Karpas-422 (cell line): ENCODE measurements around the gene HSPA1A. TPM values are rescaled to one million over a fixed set of nuclear protein-coding genes. Genes with fewer than 3 reads are reported as not detected.
"Not testable (repeated sequence)": the region's sequence is repeated elsewhere in the genome, so short reads cannot be mapped to it uniquely, and the experiment has no call there.

ENCODE experiments used
- DNase-seq: peaks from one replicate; pipeline ENCODE4 v3.0.0-alpha.2; 2015
- H2AFZ ChIP-seq: fragments of 200-600 bp; sonication (generic); 2 replicates; pipeline ENCODE4 v1.6.1; 2014; ENCODE audit warnings: antibody characterized with exemption, low read length, mixed read lengths
- H3K27ac ChIP-seq: fragments of 200-600 bp; sonication (generic); 2 replicates; pipeline ENCODE4 v1.5.1; 2014; ENCODE audit warnings: mild to moderate bottlenecking, low read length, moderate library complexity
- H3K27me3 ChIP-seq: fragments of 200-600 bp; sonication (generic); 2 replicates; pipeline ENCODE4 v1.6.1; 2014; ENCODE audit warnings: low read length, mixed read lengths
- H3K36me3 ChIP-seq: fragments of 200-600 bp; sonication (generic); 2 replicates; pipeline ENCODE4 v1.6.1; 2014; ENCODE audit warnings: low read length, mixed read lengths; ENCODE audit not compliant: insufficient read depth
- H3K4me1 ChIP-seq: fragments of 200-600 bp; sonication (generic); 2 replicates; pipeline ENCODE4 v1.6.1; 2014; ENCODE audit warnings: mild to moderate bottlenecking, low read length, mixed read lengths
- H3K4me2 ChIP-seq: fragments of 200-600 bp; sonication (generic); 2 replicates; pipeline ENCODE4 v1.6.1; 2014; ENCODE audit warnings: low read length, low read depth, mild to moderate bottlenecking; ENCODE audit not compliant: poor library complexity, severe bottlenecking
- H3K4me3 ChIP-seq: fragments of 200-600 bp; sonication (generic); 2 replicates; pipeline ENCODE4 v1.5.1; 2014; ENCODE audit warnings: mild to moderate bottlenecking, antibody characterized with exemption, low read length, mixed read lengths
- H3K79me2 ChIP-seq: fragments of 200-600 bp; sonication (generic); 2 replicates; pipeline ENCODE4 v1.6.1; 2014; ENCODE audit warnings: mild to moderate bottlenecking, low read length, mixed read lengths
- H3K9ac ChIP-seq: fragments of 200-600 bp; sonication (generic); 2 replicates; pipeline ENCODE4 v1.6.0; 2014; ENCODE audit warnings: low read length
- H3K9me2 ChIP-seq: fragments of 200-600 bp; sonication (generic), shearing (Covaris generic); replicated peaks from 2 replicates; pipeline ENCODE4 v1.6.0; 2014; ENCODE audit warnings: mild to moderate bottlenecking, low read length, moderate library complexity; ENCODE audit not compliant: insufficient read depth
- H3K9me3 ChIP-seq: fragments of 300-700, 200-600 bp; sonication (generic); 2 replicates; pipeline ENCODE4 v1.6.1; 2014; ENCODE audit warnings: low read length, mixed read lengths
- H4K20me1 ChIP-seq: fragments of 200-600 bp; sonication (generic); 2 replicates; pipeline ENCODE4 v1.6.1; 2014; ENCODE audit warnings: mild to moderate bottlenecking, antibody characterized with exemption, low read length, low read depth; ENCODE audit not compliant: insufficient read depth
- total RNA-seq: library from RNA; depleted of rRNA; stranded (reverse); fragments of >200 nt; shearing (Covaris generic); gene quantifications from 2 replicates; pipeline ENCODE4 v1.2.3, GENCODE V29; 2014; ENCODE audit warnings: low replicate concordance

The HSPA1A gene
- total RNA-seq, 1 experiment from 2014 or later: not detected

DNA sequence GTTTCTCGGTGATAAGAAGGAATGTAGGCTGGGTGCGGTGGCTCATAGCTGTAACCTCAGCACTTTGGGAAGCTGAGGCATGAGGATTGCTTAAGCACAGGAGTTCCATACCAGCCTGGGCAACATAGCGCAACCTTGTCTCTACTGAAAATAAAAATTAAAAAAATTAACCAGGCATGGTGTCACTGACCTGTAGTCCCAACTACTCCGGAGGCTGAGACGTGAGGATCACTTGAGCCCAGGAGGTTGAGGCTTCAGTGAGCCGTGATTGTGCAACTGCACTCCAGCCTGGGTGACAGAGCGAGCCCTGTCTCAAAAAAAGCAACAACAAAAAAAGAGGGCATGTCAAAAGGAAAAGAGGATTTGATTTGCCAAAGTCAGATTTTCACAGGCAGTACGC lies 43.4 kb downstream of the HSPA1A start:
- no peaks in the 10 kb centered on the region for H3K9me2 ChIP-seq
- H4K20me1 ChIP-seq: no peaks in the 10 kb centered on the region
- no peak for DNase-seq
- H3K9me3 ChIP-seq: no peaks in the 10 kb centered on the region
- H3K4me2 ChIP-seq: no peak overlapping the region
- H3K9ac ChIP-seq: no peak overlapping the region
- H3K36me3 ChIP-seq: no peaks in the 10 kb centered on the region; the same call in 1 of the 2 replicates
- no peaks in the 10 kb centered on the region for H3K79me2 ChIP-seq
- H3K4me3 ChIP-seq: no peak overlapping the region
- no peaks in the 10 kb centered on the region for H3K27me3 ChIP-seq
- no peak overlapping the region for H2AFZ ChIP-seq
- H3K4me1 ChIP-seq: peaks cover 18% of the 10 kb centered on the region
- no peak overlapping the region for H3K27ac ChIP-seq

DNA sequence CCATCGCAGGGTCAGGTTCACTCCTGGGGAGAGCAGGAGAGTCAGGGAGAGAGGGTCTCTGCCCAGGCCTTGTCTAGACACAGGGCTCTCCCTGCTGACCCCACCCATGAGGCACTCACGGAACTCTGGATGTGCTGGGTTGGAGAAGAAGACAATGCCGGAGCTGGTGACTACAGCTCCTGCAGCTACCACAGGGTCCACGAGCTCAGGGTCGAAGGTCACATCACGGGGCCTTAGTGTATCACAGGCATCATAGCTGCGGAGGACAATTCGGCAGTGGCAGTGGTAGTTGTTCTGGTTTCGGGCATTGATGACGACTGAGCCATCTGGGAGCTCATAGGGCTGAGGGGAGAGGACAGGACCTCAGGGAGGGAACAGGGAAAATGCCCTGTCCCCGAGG lies 44.6 kb downstream of the HSPA1A start:
- Histone ChIP-seq H3K9me3 (no peaks in the 10 kb centered on the region), H3K4me2 (no peak overlapping the region), H3K36me3 (no peaks in the 10 kb centered on the region; the same call in 1 of the 2 replicates), H3K4me1 (peaks cover 22% of the 10 kb centered on the region), H3K27me3 (no peaks in the 10 kb centered on the region), H3K27ac (no peak overlapping the region), H3K79me2 (no peaks in the 10 kb centered on the region), H3K9ac (no peak overlapping the region), H2AFZ (no peak overlapping the region), H3K9me2 (no peaks in the 10 kb centered on the region), H4K20me1 (no peaks in the 10 kb centered on the region), H3K4me3 (no peak overlapping the region)
- no peak for DNase-seq

GRCh38 chr6:31860349-31860748 lies 45.0 kb downstream of the HSPA1A start:
- Histone ChIP-seq H3K36me3 (no peaks in the 10 kb centered on the region; the same call in 1 of the 2 replicates), H3K27ac (no peak overlapping the region), H3K9ac (no peak overlapping the region), H3K4me2 (no peak overlapping the region), H3K9me3 (no peaks in the 10 kb centered on the region), H2AFZ (no peak overlapping the region), H3K79me2 (no peaks in the 10 kb centered on the region), H4K20me1 (no peaks in the 10 kb centered on the region), H3K9me2 (no peaks in the 10 kb centered on the region), H3K27me3 (no peaks in the 10 kb centered on the region), H3K4me3 (no peak overlapping the region), H3K4me1 (peaks cover 22% of the 10 kb centered on the region)
- no peak for DNase-seq

- H3K9me3 ChIP-seq: no peaks in the 10 kb centered on the region
- H3K36me3 ChIP-seq: no peaks in the 10 kb centered on the region; the same call in 1 of the 2 replicates
- no peaks in the 10 kb centered on the region for H4K20me1 ChIP-seq
- DNase-seq: no peak
- no peak overlapping the region for H2AFZ ChIP-seq
- H3K79me2 ChIP-seq: no peaks in the 10 kb centered on the region
- no peak overlapping the region for H3K4me3 ChIP-seq
- H3K4me2 ChIP-seq: no peak overlapping the region
- H3K4me1 ChIP-seq: peaks cover 22% of the 10 kb centered on the region
- no peaks in the 10 kb centered on the region for H3K27me3 ChIP-seq
- H3K9me2 ChIP-seq: no peaks in the 10 kb centered on the region
- H3K27ac ChIP-seq: no peak overlapping the region
- no peak overlapping the region; the same call in 1 of the 2 replicates for H3K9ac ChIP-seq
These were observed 45.8 kb downstream of the HSPA1A start for GRCh38 chr6:31861150-31861549.

- H3K4me3 ChIP-seq: peak overlapping the region; percentile 86
- H2AFZ ChIP-seq: no peak overlapping the region
- no peak overlapping the region for H3K27ac ChIP-seq
- H3K4me2 ChIP-seq: peak overlapping the region; percentile 89
- no peak for DNase-seq
- H4K20me1 ChIP-seq: no peaks in the 10 kb centered on the region
- H3K27me3 ChIP-seq: no peaks in the 10 kb centered on the region
- H3K36me3 ChIP-seq: no peaks in the 10 kb centered on the region; the same call in 1 of the 2 replicates
- peak overlapping the region; percentile 79 for H3K9ac ChIP-seq
- no peaks in the 10 kb centered on the region for H3K9me2 ChIP-seq
- H3K9me3 ChIP-seq: no peaks in the 10 kb centered on the region
- H3K79me2 ChIP-seq: no peaks in the 10 kb centered on the region
- H3K4me1 ChIP-seq: peaks cover 22% of the 10 kb centered on the region
These were observed 46.6 kb downstream of the HSPA1A start for GRCh38 chr6:31861919-31862343.

DNA sequence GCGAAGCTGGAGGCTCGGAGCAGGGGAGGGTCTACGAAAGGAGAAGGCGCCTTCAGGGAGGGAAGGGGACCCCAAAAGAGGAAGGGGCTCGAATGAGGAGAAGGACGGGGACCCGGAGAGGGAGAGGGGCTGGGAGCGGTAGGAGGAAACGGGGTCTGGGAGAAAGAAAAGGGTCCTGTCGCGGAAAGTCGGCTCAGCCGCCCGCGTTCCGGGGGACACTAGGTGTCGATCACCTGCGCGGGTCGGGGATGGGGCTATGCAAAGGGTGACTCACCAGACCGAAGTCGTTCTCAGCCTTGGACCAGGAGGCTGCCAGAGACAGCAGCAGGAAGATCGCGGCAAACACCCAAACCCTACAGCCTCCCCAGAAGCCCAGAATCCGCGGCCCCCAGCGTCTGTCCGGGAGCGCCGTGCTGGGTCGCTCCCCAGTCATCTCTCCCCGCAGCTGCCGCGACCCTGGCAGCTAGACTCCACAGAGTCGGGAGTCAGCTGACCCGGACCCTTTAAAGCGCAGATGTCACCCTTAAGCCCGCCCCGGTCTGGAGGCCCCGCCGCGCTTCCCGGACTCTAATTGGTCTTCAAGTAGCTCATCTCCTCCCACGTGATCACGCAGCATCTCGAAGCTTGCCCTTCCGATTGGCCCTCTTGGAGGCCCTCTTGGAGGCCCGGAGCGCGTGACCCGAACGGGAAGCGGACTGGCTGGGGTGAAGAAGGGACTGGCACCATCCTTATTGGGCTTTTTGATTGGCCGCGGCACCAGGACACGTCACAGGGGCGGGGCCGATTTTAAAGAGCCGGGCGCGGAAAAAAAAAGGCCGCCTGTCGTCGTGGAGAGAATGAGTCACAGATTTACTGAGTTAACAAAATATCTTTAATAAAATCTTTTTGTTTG lies 47.2 kb downstream of the HSPA1A start, which contains the start of gene NEU1:
Gene NEU1, minus strand, starts transcription at position 478 of the 892 bp plus-strand sequence. Its CDS starts 45 bp downstream, at position 433.
- peak within 1 kb of the TSS; percentile 95 for H2AFZ ChIP-seq
- no peaks in the 10 kb centered on the region; the same call in 1 of the 2 replicates for H3K36me3 ChIP-seq
- no peaks in the 10 kb centered on the region for H3K79me2 ChIP-seq

DNA sequence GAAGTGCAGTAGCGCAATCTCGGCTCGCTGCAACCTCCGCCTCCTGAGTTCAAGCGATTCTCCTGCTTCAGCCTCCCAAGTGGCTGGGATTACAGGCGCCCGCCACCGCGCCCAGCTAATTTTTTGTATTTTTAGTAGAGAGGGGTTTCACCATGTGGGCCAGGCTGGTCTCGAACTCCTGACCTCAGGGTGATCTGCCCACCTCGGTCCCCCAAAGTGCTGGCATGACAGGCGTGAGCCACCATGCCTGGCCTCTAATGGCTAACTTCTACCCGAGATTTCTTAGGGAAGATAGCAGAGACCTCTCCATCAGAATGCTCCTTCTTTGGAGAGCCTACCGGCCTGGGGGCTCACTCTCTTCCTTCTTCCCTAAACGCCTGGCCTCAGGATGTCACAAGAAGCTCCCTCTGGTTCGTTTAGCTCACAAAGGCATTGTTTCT lies 48.8 kb downstream of the HSPA1A start:
- not testable (repeated sequence) for H3K9me2 ChIP-seq, H3K9me3 ChIP-seq, DNase-seq, H3K36me3 ChIP-seq, H3K27me3 ChIP-seq, H3K79me2 ChIP-seq, H4K20me1 ChIP-seq, H3K27ac ChIP-seq
- H3K9ac ChIP-seq: peak overlapping the region; percentile 71
- peak overlapping the region; percentile 95; the same call in 1 of the 2 replicates for H2AFZ ChIP-seq
- H3K4me2 ChIP-seq: peak overlapping the region; percentile 94
- peak overlapping the region; percentile 78 for H3K4me3 ChIP-seq
- H3K4me1 ChIP-seq: peaks cover 22% of the 10 kb centered on the region

More for the DNA sequence above, 47.2 kb downstream of the HSPA1A start, which contains the start of gene NEU1:
- H3K27me3 ChIP-seq: no peaks in the 10 kb centered on the region
- no peaks in the 10 kb centered on the region for H3K9me2 ChIP-seq
- peak within 1 kb of the TSS; percentile 94 for H3K4me2 ChIP-seq
- no peak within 1 kb of the TSS for H3K27ac ChIP-seq
- peak within 1 kb of the TSS; percentile 86 for H3K4me3 ChIP-seq
- H3K4me1 ChIP-seq: peaks cover 22% of the 10 kb centered on the region
- peak; percentile 100 for DNase-seq
- H3K9me3 ChIP-seq: no peaks in the 10 kb centered on the region
- no peaks in the 10 kb centered on the region for H4K20me1 ChIP-seq
- H3K9ac ChIP-seq: peak within 1 kb of the TSS; percentile 79

- Histone ChIP-seq H3K4me2 (no peak overlapping the region), H3K36me3 (no peaks in the 10 kb centered on the region), H3K9me3 (no peaks in the 10 kb centered on the region), H3K4me3 (no peak overlapping the region), H4K20me1 (no peaks in the 10 kb centered on the region), H3K9ac (no peak overlapping the region), H3K27me3 (no peaks in the 10 kb centered on the region), H2AFZ (no peak overlapping the region), H3K4me1 (peaks cover 22% of the 10 kb centered on the region), H3K79me2 (no peaks in the 10 kb centered on the region), H3K27ac (no peak overlapping the region), H3K9me2 (no peaks in the 10 kb centered on the region)
- no peak for DNase-seq
These were observed 49.5 kb downstream of the HSPA1A start for GRCh38 chr6:31864818-31865204.
